Measurements from ENCODE around the gene CLIC4. TPM values are rescaled to one million over a fixed set of nuclear protein-coding genes. Genes with fewer than 3 reads are reported as not detected.
A peak's percentile ranks its signal among the peaks of the same experiment; 100 is the strongest.
"Not testable (repeated sequence)": the region's sequence is repeated elsewhere in the genome, so short reads cannot be mapped to it uniquely, and the experiment has no call there.

The CLIC4 gene
- polyA plus RNA-seq, 1 donor (not counting 4 experiments of a cell fraction or from before 2014, with no cell fraction given), result 130 TPM

DNA sequence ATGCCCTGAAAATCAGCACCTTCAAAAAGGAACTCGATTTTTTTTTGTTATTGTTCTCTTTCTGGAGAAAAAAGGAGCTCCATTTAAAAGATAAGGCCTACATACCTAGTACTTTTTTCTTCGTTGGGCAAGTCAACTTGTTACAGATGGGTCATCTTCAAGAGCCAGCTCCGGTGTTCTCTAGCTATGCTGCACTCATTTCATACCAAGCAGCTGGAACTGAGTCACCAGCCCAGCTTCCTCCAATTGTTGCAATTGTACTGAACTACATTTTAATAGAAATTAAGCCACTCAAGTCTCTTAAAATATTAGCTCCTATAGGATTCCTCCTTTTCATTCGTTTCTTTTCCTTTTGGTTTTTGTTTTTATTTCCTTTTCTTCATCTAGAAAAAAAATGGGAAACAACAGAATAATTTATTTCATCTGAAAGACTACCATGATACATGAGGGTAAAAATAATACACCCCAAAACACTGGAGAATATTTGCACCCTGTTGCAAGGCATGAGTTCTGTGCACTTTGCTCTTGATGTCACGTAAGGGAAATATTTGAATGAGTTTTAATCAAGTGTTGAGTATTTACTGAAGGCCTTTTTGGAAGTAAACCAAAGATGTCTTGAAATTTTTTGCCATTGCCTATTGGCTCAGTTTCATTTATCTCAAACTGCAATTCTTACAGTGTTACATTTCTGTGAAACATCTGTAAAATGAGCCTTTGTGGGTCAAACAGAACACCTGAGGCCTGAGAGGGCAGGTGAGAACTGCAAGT, 60.5 kb downstream of the CLIC4 start:
- FAIRE-seq (peak; percentile 79), DNase-seq (ENCODE audit: low read depth, low spot score) (no peak)
- Histone ChIP-seq H3K4me3 (ENCODE audit: control insufficient read depth in 2 of 3, extremely low read depth in 1 of 3, insufficient read depth in 2 of 3, low read depth in 1 of 3, low read length in 3 of 3) (no peak overlapping the region), H4K20me1 (ENCODE audit: control insufficient read depth, extremely low read depth, insufficient read depth, low read length) (peaks cover 6% of the 10 kb centered on the region), H3K4me2 (ENCODE audit: control insufficient read depth, extremely low read depth, insufficient read depth, low read depth, low read length) (peak overlapping the region; percentile 6), H3K27ac (ENCODE audit: control insufficient read depth, insufficient read depth, low read length) (no peak overlapping the region), H2AFZ (ENCODE audit: control insufficient read depth, low read length) (no peak overlapping the region), H3K9ac (ENCODE audit: control insufficient read depth, extremely low read depth, insufficient read depth, low read length) (no peak overlapping the region), H3K27me3 (ENCODE audit: control insufficient read depth, extremely low read depth, insufficient read depth, low read length) (no peaks in the 10 kb centered on the region), H3K79me2 (ENCODE audit: control insufficient read depth, insufficient read depth, low read length) (peaks cover 32% of the 10 kb centered on the region), H3K36me3 (ENCODE audit: control insufficient read depth in 2 of 2, extremely low read depth in 1 of 2, insufficient read depth in 2 of 2, low read length in 2 of 2) (peaks cover 0 to 2% of the 10 kb centered on the region in 2 experiments), H3K9me3 (ENCODE audit: control insufficient read depth, low read depth, low read length) (no peaks in the 10 kb centered on the region), H3K4me1 (ENCODE audit: control insufficient read depth, extremely low read depth, insufficient read depth, low read length) (peaks cover 11% of the 10 kb centered on the region), H3K9me1 (ENCODE audit: control insufficient read depth, extremely low read depth, insufficient read depth, low read length) (no peaks in the 10 kb centered on the region)
- dilution Hi-C loops (cut with MboI; ENCODE audit: extremely low pct_ligation_motif_present, low sequenced_read_pairs), result no loop called here
- no peak for TF ChIP-seq EZH2 (IDR thresholded peaks at IDR 0.05; ENCODE audit: low read length)

DNA sequence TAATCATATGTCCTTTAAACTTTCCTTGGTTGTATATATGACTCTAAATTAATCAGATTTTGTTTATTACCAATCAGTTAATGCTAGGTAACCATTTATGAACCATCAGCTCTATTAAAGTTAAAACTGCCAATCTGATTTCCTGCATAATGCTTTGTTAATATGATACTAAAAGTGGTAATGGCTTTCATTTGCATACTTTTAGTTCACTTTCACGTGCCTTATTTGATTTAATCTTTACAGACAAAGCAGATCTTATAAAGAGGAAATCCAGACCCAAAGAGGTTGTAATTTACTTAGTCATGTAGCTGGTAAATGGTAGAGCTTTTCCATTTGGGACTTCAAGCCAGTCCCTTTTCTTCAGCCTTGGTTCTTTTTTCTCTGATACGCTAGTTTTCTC, 61.3 kb downstream of the CLIC4 start:
- Histone ChIP-seq H3K9me1 (ENCODE audit: control insufficient read depth, extremely low read depth, insufficient read depth, low read length) (no peaks in the 10 kb centered on the region), H3K27ac (ENCODE audit: control insufficient read depth, insufficient read depth, low read length) (no peak overlapping the region), H3K4me1 (ENCODE audit: control insufficient read depth, extremely low read depth, insufficient read depth, low read length) (peaks cover 11% of the 10 kb centered on the region), H3K36me3 (ENCODE audit: control insufficient read depth in 2 of 2, extremely low read depth in 1 of 2, insufficient read depth in 2 of 2, low read length in 2 of 2) (no peaks in the 10 kb centered on the region), H4K20me1 (ENCODE audit: control insufficient read depth, extremely low read depth, insufficient read depth, low read length) (peaks cover 6% of the 10 kb centered on the region), H3K79me2 (ENCODE audit: control insufficient read depth, insufficient read depth, low read length) (peaks cover 31% of the 10 kb centered on the region), H3K4me2 (ENCODE audit: control insufficient read depth, extremely low read depth, insufficient read depth, low read depth, low read length) (no peak overlapping the region), H3K27me3 (ENCODE audit: control insufficient read depth, extremely low read depth, insufficient read depth, low read length) (no peaks in the 10 kb centered on the region), H2AFZ (ENCODE audit: control insufficient read depth, low read length) (no peak overlapping the region), H3K4me3 (ENCODE audit: control insufficient read depth in 2 of 3, extremely low read depth in 1 of 3, insufficient read depth in 2 of 3, low read depth in 1 of 3, low read length in 3 of 3) (no peak overlapping the region), H3K9me3 (ENCODE audit: control insufficient read depth, low read depth, low read length) (no peaks in the 10 kb centered on the region), H3K9ac (ENCODE audit: control insufficient read depth, extremely low read depth, insufficient read depth, low read length) (no peak overlapping the region)
- dilution Hi-C loops (cut with MboI; ENCODE audit: extremely low pct_ligation_motif_present, low sequenced_read_pairs), result no loop called here
- no peak for FAIRE-seq
- TF ChIP-seq, protein P1, sequence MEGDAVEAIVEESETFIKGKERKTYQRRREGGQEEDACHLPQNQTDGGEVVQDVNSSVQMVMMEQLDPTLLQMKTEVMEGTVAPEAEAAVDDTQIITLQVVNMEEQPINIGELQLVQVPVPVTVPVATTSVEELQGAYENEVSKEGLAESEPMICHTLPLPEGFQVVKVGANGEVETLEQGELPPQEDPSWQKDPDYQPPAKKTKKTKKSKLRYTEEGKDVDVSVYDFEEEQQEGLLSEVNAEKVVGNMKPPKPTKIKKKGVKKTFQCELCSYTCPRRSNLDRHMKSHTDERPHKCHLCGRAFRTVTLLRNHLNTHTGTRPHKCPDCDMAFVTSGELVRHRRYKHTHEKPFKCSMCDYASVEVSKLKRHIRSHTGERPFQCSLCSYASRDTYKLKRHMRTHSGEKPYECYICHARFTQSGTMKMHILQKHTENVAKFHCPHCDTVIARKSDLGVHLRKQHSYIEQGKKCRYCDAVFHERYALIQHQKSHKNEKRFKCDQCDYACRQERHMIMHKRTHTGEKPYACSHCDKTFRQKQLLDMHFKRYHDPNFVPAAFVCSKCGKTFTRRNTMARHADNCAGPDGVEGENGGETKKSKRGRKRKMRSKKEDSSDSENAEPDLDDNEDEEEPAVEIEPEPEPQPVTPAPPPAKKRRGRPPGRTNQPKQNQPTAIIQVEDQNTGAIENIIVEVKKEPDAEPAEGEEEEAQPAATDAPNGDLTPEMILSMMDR (optimal IDR thresholded peaks at IDR 0.05 in 1 of 3, IDR thresholded peaks at IDR 0.05 in 1 of 3, conservative IDR thresholded peaks at IDR 0.05 in 1 of 3; ENCODE audit: extremely low read depth in 1 of 3, insufficient read depth in 2 of 3, low read length in 3 of 3), result no peak
- no peak for TF ChIP-seq EZH2 (IDR thresholded peaks at IDR 0.05; ENCODE audit: low read length)
- DNase-seq (ENCODE audit: low read depth, low spot score), result no peak

DNA sequence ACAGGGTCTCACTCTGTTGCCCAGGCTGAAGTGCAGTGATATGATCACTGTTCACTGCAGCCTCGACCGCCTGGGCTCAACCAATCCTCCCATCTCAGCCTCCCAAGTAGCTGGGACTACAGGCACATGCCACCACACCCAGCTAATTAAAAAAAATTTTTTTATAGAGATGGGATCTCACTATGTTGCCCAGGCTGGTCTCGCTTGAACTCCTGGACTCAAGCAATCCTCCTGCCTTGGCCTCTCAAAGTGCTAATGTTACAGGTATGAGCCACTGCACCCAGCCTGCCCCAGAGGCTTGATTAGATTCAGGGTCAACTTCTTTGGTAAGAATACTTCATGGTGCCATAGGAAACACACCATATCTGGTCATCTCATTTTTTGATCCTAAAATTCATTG, 66.2 kb downstream of the CLIC4 start:
- H3K9ac ChIP-seq (ENCODE audit: control insufficient read depth, extremely low read depth, insufficient read depth, low read length); H2AFZ ChIP-seq (ENCODE audit: control insufficient read depth, low read length); H3K4me2 ChIP-seq (ENCODE audit: control insufficient read depth, extremely low read depth, insufficient read depth, low read depth, low read length); H3K9me1 ChIP-seq (ENCODE audit: control insufficient read depth, extremely low read depth, insufficient read depth, low read length); dilution Hi-C loops (cut with MboI; ENCODE audit: extremely low pct_ligation_motif_present, low sequenced_read_pairs); DNase-seq (ENCODE audit: low read depth, low spot score); H3K4me1 ChIP-seq (ENCODE audit: control insufficient read depth, extremely low read depth, insufficient read depth, low read length); H3K27ac ChIP-seq (ENCODE audit: control insufficient read depth, insufficient read depth, low read length); H3K9me3 ChIP-seq (ENCODE audit: control insufficient read depth, low read depth, low read length); H3K4me3 ChIP-seq (ENCODE audit: control insufficient read depth in 2 of 3, extremely low read depth in 1 of 3, insufficient read depth in 2 of 3, low read depth in 1 of 3, low read length in 3 of 3); H3K36me3 ChIP-seq (ENCODE audit: control insufficient read depth in 2 of 2, extremely low read depth in 1 of 2, insufficient read depth in 2 of 2, low read length in 2 of 2); FAIRE-seq; H4K20me1 ChIP-seq (ENCODE audit: control insufficient read depth, extremely low read depth, insufficient read depth, low read length); H3K27me3 ChIP-seq (ENCODE audit: control insufficient read depth, extremely low read depth, insufficient read depth, low read length): not testable (repeated sequence)
- H3K79me2 ChIP-seq (ENCODE audit: control insufficient read depth, insufficient read depth, low read length), result peaks cover 20% of the 10 kb centered on the region

DNA sequence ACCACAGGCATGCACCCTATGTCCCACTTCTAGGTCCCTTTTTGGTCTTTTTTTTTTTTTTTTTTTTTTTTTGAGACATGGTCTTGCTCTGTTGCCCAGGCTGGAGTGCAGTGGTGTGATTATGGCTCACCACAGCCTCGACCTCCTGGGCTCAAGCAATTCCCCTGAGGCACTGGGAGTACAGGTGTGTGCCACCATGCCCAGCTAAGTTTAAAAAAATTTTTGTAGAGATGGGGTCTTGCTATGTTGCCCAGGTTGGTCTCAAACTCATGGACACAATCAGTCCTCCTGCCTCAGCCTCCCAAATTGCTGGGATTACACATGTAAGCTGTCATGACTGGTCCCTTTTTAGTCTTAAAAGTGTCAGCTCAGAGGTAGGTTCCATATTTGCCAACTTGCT, 75.0 kb downstream of the CLIC4 start:
- H3K4me1 ChIP-seq (ENCODE audit: control insufficient read depth, extremely low read depth, insufficient read depth, low read length); H3K27me3 ChIP-seq (ENCODE audit: control insufficient read depth, extremely low read depth, insufficient read depth, low read length); H3K9me1 ChIP-seq (ENCODE audit: control insufficient read depth, extremely low read depth, insufficient read depth, low read length); H3K9ac ChIP-seq (ENCODE audit: control insufficient read depth, extremely low read depth, insufficient read depth, low read length); FAIRE-seq; H2AFZ ChIP-seq (ENCODE audit: control insufficient read depth, low read length); DNase-seq (ENCODE audit: low read depth, low spot score); H3K4me2 ChIP-seq (ENCODE audit: control insufficient read depth, extremely low read depth, insufficient read depth, low read depth, low read length); H4K20me1 ChIP-seq (ENCODE audit: control insufficient read depth, extremely low read depth, insufficient read depth, low read length); H3K36me3 ChIP-seq (ENCODE audit: control insufficient read depth in 2 of 2, extremely low read depth in 1 of 2, insufficient read depth in 2 of 2, low read length in 2 of 2); H3K27ac ChIP-seq (ENCODE audit: control insufficient read depth, insufficient read depth, low read length); H3K9me3 ChIP-seq (ENCODE audit: control insufficient read depth, low read depth, low read length); H3K4me3 ChIP-seq (ENCODE audit: control insufficient read depth in 2 of 3, extremely low read depth in 1 of 3, insufficient read depth in 2 of 3, low read depth in 1 of 3, low read length in 3 of 3); dilution Hi-C loops (cut with MboI; ENCODE audit: extremely low pct_ligation_motif_present, low sequenced_read_pairs): not testable (repeated sequence)
- H3K79me2 ChIP-seq (ENCODE audit: control insufficient read depth, insufficient read depth, low read length), result peaks cover 30% of the 10 kb centered on the region

Data from keratinocyte (primary cell).